Dermis microvascular lymphatic vessel endothelial cell (primary cell): ENCODE results near the gene ICOS. TPM values are rescaled to one million over a fixed set of nuclear protein-coding genes. Genes with fewer than 3 reads are reported as not detected.

Experiments
- DNase-seq, 2 donors: peaks; one replicate each; pipeline versions ENCODE4 v3.0.0 to v3.0.0-alpha.2; 2010; ENCODE audit warnings: low read depth in 2 of 2
- total RNA-seq: library from RNA; depleted of rRNA; stranded (reverse); fragments of >200 nt; gene quantifications from 2 replicates; pipeline ENCODE4 v1.2.1, GENCODE V29; 2014

The ICOS gene
- total RNA-seq, 1 donor from 2014 or later = not detected

DNA sequence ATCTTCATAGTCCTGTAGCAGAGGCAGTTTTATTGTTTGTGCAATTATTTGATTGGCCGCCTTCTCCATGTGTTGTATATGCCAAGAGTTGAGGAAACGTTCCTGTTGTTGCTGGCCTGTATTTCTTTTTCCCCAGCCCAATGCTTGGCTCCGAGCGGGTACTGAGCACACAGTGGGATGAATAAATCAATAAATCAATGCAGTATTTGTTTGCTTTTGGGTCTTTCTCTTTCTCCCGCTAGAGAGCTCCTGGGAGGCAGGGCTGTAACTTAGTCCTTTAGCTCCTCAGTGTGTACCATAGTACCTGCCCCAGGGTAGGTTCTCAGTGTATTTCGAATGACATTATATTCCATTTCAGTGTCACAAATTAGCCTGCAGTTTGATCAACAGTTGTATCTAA, 71.8 kb downstream of the ICOS start:
- no peak for DNase-seq

- DNase-seq = peak in 1 of 2 donors; percentile 9
Observed at GRCh38 chr2:204010628-204011560, 74.3 kb downstream of the ICOS start.

Other genes with a start within 250 kb of the ICOS start
- under 0.01 TPM in 2 replicates for gene CD28, start 230.1 kb upstream of the ICOS start, total RNA-seq
- 0.26 and 1.3 TPM in 2 replicates for gene CTLA4, start 69.0 kb upstream of the ICOS start, total RNA-seq